K562 (cell line): ENCODE measurements around the gene AQP1. TPM values are rescaled to one million over a fixed set of nuclear protein-coding genes. Genes with fewer than 3 reads are reported as not detected.

Experiments
- ATAC-seq: fragments of 200-7000 bp; cut with Tn5 transposase; 3 replicates; pipeline ENCODE4 v1.9.1; 2020; ENCODE audit warnings: moderate library complexity
- BruUV-seq: library from RNA; stranded (reverse); fragments of 400-500 nt; replicated peaks from 2 replicates; lab custom pipeline; 2021; lab: Mats Ljungman, UMichigan
- CTCF ChIA-PET: fragments of 300-600 bp; formaldehyde crosslinking; extraction: SDS; loops from one replicate; lab custom pipeline; 2021; ENCODE audit warnings: low intra/inter-chr PET ratio; lab: Yijun Ruan, JAX
- POLR2A ChIA-PET: fragments of 300-600, 350-650 bp; sonication (Branson Sonifier 250); formaldehyde crosslinking; extraction: SDS; loops from one replicate; lab custom pipeline; 2021; ENCODE audit warnings: antibody characterized with exemption, inconsistent platforms; lab: Yijun Ruan, JAX
- DNase-seq, 4 experiments: peaks; one replicate each; pipeline versions ENCODE4 v3.0.0 to v3.0.0-alpha.2; 2011 to 2018; ENCODE audit warnings: low spot score in 3 of 4, mixed read lengths in 3 of 4; ENCODE audit errors: extremely low read depth in 1 of 4
- FAIRE-seq: peaks from 2 replicates; lab custom pipeline; 2011; peaks lifted over from hg19 to GRCh38; lab: Jason Lieb, UNC
- H2AFZ ChIP-seq: 2 replicates; pipeline ENCODE4 v1.6.0; 2011; ENCODE audit warnings: low read depth, low read length, control low read depth, inconsistent platforms
- H3K27ac ChIP-seq: fragments of 200-600 bp; 3 replicates; pipeline ENCODE4 v1.8.0; 2011; ENCODE audit warnings: low read depth, mild to moderate bottlenecking, control low read depth, inconsistent platforms, low read length, moderate library complexity, mixed read lengths; ENCODE audit errors: extremely low read depth
- H3K27me3 ChIP-seq, 2 experiments: fragments of 300-600 bp in 1 of 2; 2 replicates in 1 of 2; 3 replicates in 1 of 2; pipeline versions ENCODE4 v1.6.0 to v1.8.0; 2011; ENCODE audit warnings: inconsistent platforms in 2 of 2, low read length in 2 of 2, mild to moderate bottlenecking in 1 of 2, mixed read lengths in 1 of 2, moderate library complexity in 1 of 2; ENCODE audit not compliant: control insufficient read depth in 2 of 2, insufficient read depth in 2 of 2
- H3K36me3 ChIP-seq: fragments of 300-600 bp; 3 replicates; pipeline ENCODE4 v1.8.0; 2011; ENCODE audit warnings: mild to moderate bottlenecking, low read length, inconsistent platforms; ENCODE audit not compliant: control insufficient read depth, insufficient read depth
- H3K4me1 ChIP-seq, 2 experiments: fragments of 200-600 bp in 1 of 2; replicated peaks in 1 of 2; 2 replicates in 1 of 2; 3 replicates in 1 of 2; pipeline versions ENCODE4 v1.5.1 to v1.8.0; 2011; ENCODE audit warnings: inconsistent platforms in 2 of 2, low read length in 2 of 2, mild to moderate bottlenecking in 1 of 2, mixed read lengths in 1 of 2, moderate library complexity in 1 of 2; ENCODE audit not compliant: control insufficient read depth in 2 of 2, insufficient read depth in 2 of 2
- H3K4me2 ChIP-seq: 2 replicates; pipeline ENCODE4 v1.6.1; 2011; ENCODE audit warnings: low read length, control low read depth, inconsistent platforms, mixed read lengths; ENCODE audit not compliant: insufficient read depth
- H3K4me3 ChIP-seq: fragments of 200-600 bp; sonication (generic), shearing (Covaris generic); 2 replicates; pipeline ENCODE4 v1.5.1; 2016; ENCODE audit warnings: control low read depth, inconsistent platforms
- H3K79me2 ChIP-seq: fragments of 200-600 bp; 3 replicates; pipeline ENCODE4 v1.8.0; 2011; ENCODE audit warnings: low read length, inconsistent platforms; ENCODE audit not compliant: control insufficient read depth, insufficient read depth
- H3K9ac ChIP-seq, 2 experiments: 2 replicates each; pipeline versions ENCODE4 v1.6.0 to v1.6.1; 2011; ENCODE audit warnings: low read depth in 2 of 2, low read length in 2 of 2, control low read depth in 1 of 2, inconsistent platforms in 1 of 2, mild to moderate bottlenecking in 1 of 2, mixed read lengths in 1 of 2; ENCODE audit not compliant: insufficient read depth in 1 of 2
- H3K9me1 ChIP-seq: one replicate; pipeline ENCODE4 v1.6.0; 2011; ENCODE audit warnings: inconsistent platforms, mild to moderate bottlenecking, low read length, moderate library complexity; ENCODE audit not compliant: control insufficient read depth, insufficient read depth
- H3K9me3 ChIP-seq: replicated peaks from 2 replicates; pipeline ENCODE4 v1.5.1; 2011; ENCODE audit warnings: low read depth, low read length, inconsistent platforms; ENCODE audit not compliant: control insufficient read depth, insufficient read depth
- H4K20me1 ChIP-seq: replicated peaks from 2 replicates; pipeline ENCODE4 v1.6.1; 2011; ENCODE audit warnings: low read length, inconsistent platforms, mixed read lengths; ENCODE audit not compliant: control insufficient read depth, insufficient read depth
- CCNT2 ChIP-seq: IDR thresholded peaks from 2 replicates; pipeline ENCODE4 v1.6.1; 2011; ENCODE audit warnings: borderline replicate concordance, low read depth, mild to moderate bottlenecking, moderate library complexity, mixed read lengths, low read length; ENCODE audit not compliant: insufficient read length; ENCODE audit errors: extremely low read depth
- CTBP1 ChIP-seq: fragments of 450-650 bp; IDR thresholded peaks from 2 replicates; pipeline ENCODE4 v1.6.1; 2016; ENCODE audit warnings: borderline replicate concordance
- EHMT2 ChIP-seq: fragments of 450-650 bp; IDR thresholded peaks from 2 replicates; pipeline ENCODE4 v1.6.1; 2018; ENCODE audit warnings: antibody characterized with exemption
- POLR2H ChIP-seq: IDR thresholded peaks from 2 replicates; pipeline ENCODE4 v1.6.1; 2016; ENCODE audit warnings: missing genetic modification characterization, low read depth, mild to moderate bottlenecking, control low read depth, missing compliant biosample characterization, moderate library complexity
- POU5F1 ChIP-seq: fragments of 150-350 bp; IDR thresholded peaks from 2 replicates; pipeline ENCODE4 v1.6.1; 2014; ENCODE audit warnings: borderline replicate concordance, low read length, low read depth, mild to moderate bottlenecking; ENCODE audit not compliant: partially characterized antibody
- RBM22 ChIP-seq: fragments of 200-400 bp; formaldehyde crosslinking; IDR thresholded peaks from 2 replicates; pipeline ENCODE4 v1.6.1; 2018; ENCODE audit warnings: low read length, low read depth; ENCODE audit not compliant: poor library complexity, severe bottlenecking
- RBM39 ChIP-seq: fragments of 200-400 bp; formaldehyde crosslinking; optimal IDR thresholded peaks from 2 replicates; pipeline ENCODE3; 2018; ENCODE audit warnings: low read depth, low read length
- RERE ChIP-seq: sonication (generic); formaldehyde crosslinking; IDR thresholded peaks from 2 replicates; pipeline ENCODE4 v1.8.0; 2023; ENCODE audit warnings: missing genetic modification reagents, mild to moderate bottlenecking, borderline replicate concordance
- SMARCB1 ChIP-seq: IDR thresholded peaks from 2 replicates; pipeline ENCODE4 v1.6.1; 2011; ENCODE audit warnings: improper control_type of control experiment, low read depth; ENCODE audit not compliant: insufficient read length
- SRSF1 ChIP-seq: fragments of 200-400 bp; formaldehyde crosslinking; IDR thresholded peaks from 2 replicates; pipeline ENCODE4 v1.6.1; 2017; ENCODE audit warnings: mild to moderate bottlenecking, low read depth, low read length, moderate library complexity
- ZC3H4 ChIP-seq: sonication (generic); formaldehyde crosslinking; IDR thresholded peaks from 2 replicates; pipeline ENCODE4 v1.9.0; 2021; ENCODE audit warnings: missing genetic modification reagents, borderline replicate concordance
- WGBS: fragments of 100-300 bp; shearing (Covaris generic); methylation state at CpG from one replicate; pipeline ENCODE4 v1.1.6; 2016; ENCODE audit warnings: low coverage, mixed read lengths; ENCODE audit not compliant: insufficient coverage; ENCODE audit errors: missing lambda C conversion rate; 5-methylcytosine and 5-hydroxymethylcytosine counted together
- in situ Hi-C: fragments of 300-500 bp; cut with MboI; formaldehyde crosslinking; loops from 4 replicates; pipeline ENCODE4 v1.15.0; 2018; ENCODE audit warnings: inconsistent platforms, mixed read lengths
- intact Hi-C: fragments of 100-400 bp; cut with micrococcal nuclease; formaldehyde crosslinking; loops from 2 replicates; pipeline ENCODE4 v1.14.2; 2022
- polyA plus RNA-seq, 8 experiments: library from polyadenylated mRNA; depleted of rRNA in 4 of 8; stranded (reverse) in 5 of 8; unstranded in 3 of 8; fragments of >200 nt; fragmentation: Nextera tagmentation in 2 of 8; fragmentation: Illumina TruSeq in 1 of 8; extraction: Ambion mirVana in 2 of 8; extraction: Trizol in 1 of 8; gene quantifications; 2 replicates each; pipeline versions ENCODE4 v1.2.1 to v1.2.3, GENCODE V29; 2011 to 2014; ENCODE audit warnings: inconsistent platforms in 1 of 8, missing spikeins in 1 of 8
- total RNA-seq, 7 experiments: library from RNA; depleted of rRNA in 6 of 7; stranded (reverse); fragments of >200 nt in 6 of 7; fragmentation: Illumina TruSeq in 2 of 7; extraction: Trizol in 2 of 7; gene quantifications; 2 replicates each; pipeline versions ENCODE4 v1.2.1 to v1.2.3, GENCODE V29; 2011 to 2021; ENCODE audit warnings: low replicate concordance in 1 of 7
- TF ChIP-seq, protein P1 (sequence below): sonication (generic); formaldehyde crosslinking; IDR thresholded peaks from 2 replicates; pipeline ENCODE4 v1.8.0; 2023; ENCODE audit warnings: mild to moderate bottlenecking, missing genetic modification reagents
- TF ChIP-seq, protein P2 (sequence below): fragments of 250-450 bp; sonication (Bioruptor Pico); IDR thresholded peaks from 2 replicates; pipeline ENCODE4 v1.8.0; 2021; ENCODE audit warnings: moderate library complexity, mild to moderate bottlenecking, inconsistent platforms

The AQP1 gene
- total and polyA plus RNA-seq, 9 of the 15 experiments (the other 6 are each of a cell fraction or from before 2014, with no cell fraction given): 0.18 to 12.6 (median 4.1) TPM

DNA sequence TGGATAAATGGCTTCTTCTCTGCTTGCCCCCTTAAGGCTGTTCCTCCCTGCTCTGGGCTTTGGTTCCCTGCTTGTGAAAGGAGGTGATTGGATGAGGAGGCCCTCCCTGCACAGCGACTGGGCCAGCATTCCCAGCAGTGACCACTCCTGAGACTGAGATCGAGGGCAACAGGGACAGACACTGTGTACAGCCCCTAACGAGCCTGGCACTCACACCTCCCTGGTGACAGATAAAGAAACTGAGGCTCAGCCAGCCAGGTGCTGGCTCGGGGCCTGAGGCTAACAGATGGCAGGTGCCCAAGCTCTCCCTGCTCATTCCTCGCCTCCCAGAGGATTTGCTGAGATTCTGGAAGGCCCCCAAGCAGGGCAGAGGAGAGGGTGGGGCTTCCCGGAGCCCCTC, 12.0 kb upstream of the AQP1 start:
- 50% methylated on average over 4 of the region's 6 CpGs for WGBS
- 0 out of 4 replicates have a peak overlapping the region, but pooled peaks of 1 of the 2 experiments have one; percentile 15 for H3K9ac ChIP-seq
- H3K79me2 ChIP-seq: no peaks in the 10 kb centered on the region
- no peak for DNase-seq
- ChIA-PET POLR2A (interaction anchor here (0.7 kb wide), 1 partner anchor 31 kb away, joined by 3 read pairs; no protein-coding TSS in a partner anchor), CTCF (no interaction called here)
- no peaks in the 10 kb centered on the region for H3K9me1 ChIP-seq
- H3K9me3 ChIP-seq: no peaks in the 10 kb centered on the region
- in situ Hi-C loops: no loop called here
- H3K27me3 ChIP-seq: no peaks in the 10 kb centered on the region
- ATAC-seq: no peak
- no peak overlapping the region for H3K4me2 ChIP-seq
- no TSS peak for BruUV-seq
- peaks cover 31 to 70% of the 10 kb centered on the region in 2 experiments for H3K4me1 ChIP-seq
- FAIRE-seq: no peak
- no peaks in the 10 kb centered on the region for H3K36me3 ChIP-seq
- H3K27ac ChIP-seq: no peak overlapping the region
- no peak overlapping the region for H3K4me3 ChIP-seq
- no peak overlapping the region for H2AFZ ChIP-seq
- intact Hi-C loops: loop anchor here (5.0 to 10.0 kb wide), 3 partner anchors 75 to 137 kb away; no protein-coding TSS in a partner anchor
- no peaks in the 10 kb centered on the region; the same call in 1 of the 2 replicates for H4K20me1 ChIP-seq
- TF ChIP-seq RBM39: no peak
- no peak for TF ChIP-seq RBM22
- TF ChIP-seq SRSF1: no peak
- no peak for TF ChIP-seq CTBP1
- TF ChIP-seq, protein P1, sequence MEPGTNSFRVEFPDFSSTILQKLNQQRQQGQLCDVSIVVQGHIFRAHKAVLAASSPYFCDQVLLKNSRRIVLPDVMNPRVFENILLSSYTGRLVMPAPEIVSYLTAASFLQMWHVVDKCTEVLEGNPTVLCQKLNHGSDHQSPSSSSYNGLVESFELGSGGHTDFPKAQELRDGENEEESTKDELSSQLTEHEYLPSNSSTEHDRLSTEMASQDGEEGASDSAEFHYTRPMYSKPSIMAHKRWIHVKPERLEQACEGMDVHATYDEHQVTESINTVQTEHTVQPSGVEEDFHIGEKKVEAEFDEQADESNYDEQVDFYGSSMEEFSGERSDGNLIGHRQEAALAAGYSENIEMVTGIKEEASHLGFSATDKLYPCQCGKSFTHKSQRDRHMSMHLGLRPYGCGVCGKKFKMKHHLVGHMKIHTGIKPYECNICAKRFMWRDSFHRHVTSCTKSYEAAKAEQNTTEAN (CRISPR knock-in tag): no peak
- TF ChIP-seq EHMT2: no peak
- no peak for TF ChIP-seq ZC3H4 (CRISPR knock-in tag)
- TF ChIP-seq CCNT2: no peak
- TF ChIP-seq, protein P2, sequence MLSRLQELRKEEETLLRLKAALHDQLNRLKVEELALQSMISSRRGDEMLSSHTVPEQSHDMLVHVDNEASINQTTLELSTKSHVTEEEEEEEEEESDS (CRISPR knock-in tag): no peak
- no peak for TF ChIP-seq SMARCB1
- TF ChIP-seq POU5F1: no peak
- TF ChIP-seq RERE (CRISPR knock-in tag): no peak
- no peak for TF ChIP-seq POLR2H (tag)
